Mammary epithelial cell (primary cell): ENCODE data around the gene OR2Y1.

Experiments
- CTCF ChIP-seq, 2 donors: IDR thresholded peaks in 1 of 2; conservative IDR thresholded peaks in 1 of 2; 2 replicates each; pipeline ENCODE4 v1.5.1; 2011 to 2012; ENCODE audit warnings: inconsistent platforms in 2 of 2, low read length in 2 of 2, mild to moderate bottlenecking in 2 of 2, control low read depth in 1 of 2, low read depth in 1 of 2; ENCODE audit not compliant: insufficient read depth in 1 of 2; ENCODE audit errors: extremely low read depth in 1 of 2
- EZH2 ChIP-seq: IDR thresholded peaks from 2 replicates; pipeline ENCODE4 v1.6.1; 2012; ENCODE audit warnings: low read length, inconsistent platforms, borderline replicate concordance

- no peak for TF ChIP-seq EZH2
- TF ChIP-seq CTCF (conservative IDR thresholded peaks at IDR 0.05 in 1 of 2, IDR thresholded peaks at IDR 0.05 in 1 of 2; ENCODE audit: extremely low read depth in 1 of 2, insufficient read depth in 1 of 2, low read depth in 1 of 2, low read length in 2 of 2) = no peak
Observed at GRCh38 chr5:180779985-180780610, 40.2 kb upstream of the OR2Y1 start.
